Measurements from ENCODE around the gene NINJ1. TPM values are rescaled to one million over a fixed set of nuclear protein-coding genes. Genes with fewer than 3 reads are reported as not detected.

The NINJ1 gene
- total and polyA plus RNA-seq, 2 of the 13 experiments (the other 11 are each of a cell fraction or from before 2014, with no cell fraction given) = 81.2 to 92.1 TPM

DNA sequence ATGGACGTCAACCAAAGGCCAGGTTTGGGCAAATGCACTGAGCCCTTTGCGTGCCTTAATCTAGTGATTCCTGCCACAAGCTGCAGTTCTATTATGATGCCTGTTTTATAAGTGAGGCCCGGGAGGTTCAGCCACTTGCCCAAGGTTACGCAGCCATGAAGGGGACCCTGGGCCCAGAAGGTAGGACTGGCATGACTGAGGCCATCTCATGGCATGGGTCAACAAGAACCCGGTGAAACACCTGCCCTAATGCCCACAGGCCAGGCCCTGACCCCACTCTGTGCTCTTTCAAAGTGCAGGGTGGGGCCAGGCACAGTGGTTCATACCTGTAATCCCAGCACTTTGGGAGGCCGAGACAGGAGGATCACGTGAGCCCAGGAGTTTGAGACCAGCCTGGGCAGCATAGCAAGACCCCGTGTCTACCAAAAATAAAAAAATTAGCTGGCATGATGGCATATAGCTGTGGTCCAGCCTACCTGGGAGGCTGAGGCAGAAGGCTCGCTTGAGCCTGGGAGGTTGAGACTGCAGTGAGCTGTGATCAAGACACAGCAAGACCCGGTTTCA, 8.6 kb downstream of the NINJ1 start:
- Histone ChIP-seq H3K4me3 (replicated peaks in 1 of 3; ENCODE audit: insufficient read depth in 1 of 3, low read depth in 2 of 3, low read length in 3 of 3) (no peak overlapping the region), H3K79me2 (ENCODE audit: insufficient read depth, low read length) (peaks cover 42% of the 10 kb centered on the region), H3K36me3 (replicated peaks in 1 of 2; ENCODE audit: control insufficient read depth in 1 of 2, insufficient read depth in 2 of 2, low read length in 2 of 2) (peaks cover 33 to 48% of the 10 kb centered on the region in 2 experiments; a peak in 4 of 5 replicates), H3K27ac (ENCODE audit: extremely low read length, insufficient read depth, low read length) (no peak overlapping the region), H2AFZ (ENCODE audit: low read length) (no peak overlapping the region), H3K9me3 (ENCODE audit: low read length) (no peaks in the 10 kb centered on the region), H4K20me1 (ENCODE audit: insufficient read depth, low read length) (no peaks in the 10 kb centered on the region), H3K4me2 (ENCODE audit: low read depth, low read length) (no peak overlapping the region), H3K4me1 (ENCODE audit: insufficient read depth, low read length) (peaks cover 54% of the 10 kb centered on the region), H3K27me3 (ENCODE audit: control insufficient read depth in 1 of 2, insufficient read depth in 2 of 2, low read length in 2 of 2) (no peaks in the 10 kb centered on the region), H3K9ac (ENCODE audit: insufficient read depth, low read depth, low read length) (no peak overlapping the region)
- DNase-seq (ENCODE audit: low spot score) (no peak), FAIRE-seq (no peak), ATAC-seq (no peak)
- ChIA-PET POLR2A (interaction anchor here (1.8 to 2.4 kb wide), 2 partner anchors 10 to 14 kb away, joined by 4 to 16 read pairs; partner anchors contain the start of gene NINJ1), CTCF (ENCODE audit: low intra/inter-chr PET ratio, low total read pairs) (no interaction called here)
- in situ Hi-C loops (cut with HindIII; ENCODE audit: extremely low pct_ligation_motif_present, low pct_unique_long_range_greater_than_20kb) = no loop called here
- no TSS peak for BruUV-seq (replicated peaks)
- intact Hi-C loops (cut with micrococcal nuclease; ENCODE audit: unreplicated experiment) = no loop called here
- TF ChIP-seq, protein P1, sequence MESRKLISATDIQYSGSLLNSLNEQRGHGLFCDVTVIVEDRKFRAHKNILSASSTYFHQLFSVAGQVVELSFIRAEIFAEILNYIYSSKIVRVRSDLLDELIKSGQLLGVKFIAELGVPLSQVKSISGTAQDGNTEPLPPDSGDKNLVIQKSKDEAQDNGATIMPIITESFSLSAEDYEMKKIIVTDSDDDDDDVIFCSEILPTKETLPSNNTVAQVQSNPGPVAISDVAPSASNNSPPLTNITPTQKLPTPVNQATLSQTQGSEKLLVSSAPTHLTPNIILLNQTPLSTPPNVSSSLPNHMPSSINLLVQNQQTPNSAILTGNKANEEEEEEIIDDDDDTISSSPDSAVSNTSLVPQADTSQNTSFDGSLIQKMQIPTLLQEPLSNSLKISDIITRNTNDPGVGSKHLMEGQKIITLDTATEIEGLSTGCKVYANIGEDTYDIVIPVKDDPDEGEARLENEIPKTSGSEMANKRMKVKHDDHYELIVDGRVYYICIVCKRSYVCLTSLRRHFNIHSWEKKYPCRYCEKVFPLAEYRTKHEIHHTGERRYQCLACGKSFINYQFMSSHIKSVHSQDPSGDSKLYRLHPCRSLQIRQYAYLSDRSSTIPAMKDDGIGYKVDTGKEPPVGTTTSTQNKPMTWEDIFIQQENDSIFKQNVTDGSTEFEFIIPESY (CRISPR knock-in tag; IDR thresholded peaks at IDR 0.05) = no peak
- TF ChIP-seq ZNF121 (CRISPR knock-in tag; IDR thresholded peaks at IDR 0.05) = peak; percentile 75
- 91% methylated on average over 8 of the region's 10 CpGs for WGBS (ENCODE audit: low lambda C conversion rate)

GRCh38 chr9:93124793-93125192, 9.3 kb downstream of the NINJ1 start:
- peaks cover 54% of the 10 kb centered on the region for H3K4me1 ChIP-seq (ENCODE audit: insufficient read depth, low read length)
- H3K4me2 ChIP-seq (ENCODE audit: low read depth, low read length) = no peak overlapping the region
- FAIRE-seq (no peak), ATAC-seq (no peak), DNase-seq (ENCODE audit: low spot score) (no peak)
- H3K79me2 ChIP-seq (ENCODE audit: insufficient read depth, low read length) = peaks cover 36% of the 10 kb centered on the region
- CTCF ChIA-PET (ENCODE audit: low intra/inter-chr PET ratio, low total read pairs) = no interaction called here
- no peaks in the 10 kb centered on the region for H3K9me3 ChIP-seq (ENCODE audit: low read length)
- POLR2A ChIA-PET = interaction anchor here (2.4 kb wide), 1 partner anchor 10 kb away, joined by 16 read pairs; the partner anchor contains the start of gene NINJ1
- H3K36me3 ChIP-seq (replicated peaks in 1 of 2; ENCODE audit: control insufficient read depth in 1 of 2, insufficient read depth in 2 of 2, low read length in 2 of 2) = peaks cover 33 to 45% of the 10 kb centered on the region in 2 experiments; a peak in 4 of 5 replicates
- intact Hi-C loops (cut with micrococcal nuclease; ENCODE audit: unreplicated experiment) = no loop called here
- no peak overlapping the region for H3K27ac ChIP-seq (ENCODE audit: extremely low read length, insufficient read depth, low read length)
- in situ Hi-C loops (cut with HindIII; ENCODE audit: extremely low pct_ligation_motif_present, low pct_unique_long_range_greater_than_20kb) = no loop called here
- no peaks in the 10 kb centered on the region for H4K20me1 ChIP-seq (ENCODE audit: insufficient read depth, low read length)
- no peak overlapping the region for H2AFZ ChIP-seq (ENCODE audit: low read length)
- H3K27me3 ChIP-seq (ENCODE audit: control insufficient read depth in 1 of 2, insufficient read depth in 2 of 2, low read length in 2 of 2) = no peaks in the 10 kb centered on the region
- BruUV-seq (replicated peaks) = no TSS peak
- H3K9ac ChIP-seq (ENCODE audit: insufficient read depth, low read depth, low read length) = no peak overlapping the region
- H3K4me3 ChIP-seq (replicated peaks in 1 of 3; ENCODE audit: insufficient read depth in 1 of 3, low read depth in 2 of 3, low read length in 3 of 3) = no peak overlapping the region
- WGBS (ENCODE audit: low lambda C conversion rate) = 98% methylated on average over 8 of the region's 16 CpGs
- TF ChIP-seq POGK (CRISPR knock-in tag; conservative IDR thresholded peaks at IDR 0.05) (no peak), ZNF816 (CRISPR knock-in tag; IDR thresholded peaks at IDR 0.05; ENCODE audit: borderline replicate concordance) (no peak), ZNF17 (CRISPR knock-in tag; IDR thresholded peaks at IDR 0.05) (no peak), HDAC1 (CRISPR knock-in tag; IDR thresholded peaks at IDR 0.05) (no peak), KDM5B (CRISPR knock-in tag; IDR thresholded peaks at IDR 0.05; ENCODE audit: borderline replicate concordance) (no peak), ZSCAN25 (CRISPR knock-in tag; IDR thresholded peaks at IDR 0.05) (no peak), ZC3H13 (CRISPR knock-in tag; IDR thresholded peaks at IDR 0.05) (no peak), MTA3 (CRISPR knock-in tag; IDR thresholded peaks at IDR 0.05) (no peak)
